Measurements from ENCODE around the gene FSTL4.
A peak's percentile ranks its signal among the peaks of the same experiment; 100 is the strongest.

The FSTL4 gene

GRCh38 chr5:133344266-133344665, 268.1 kb downstream of the FSTL4 start:
- peak in 6 of 56 donors; percentile 17 to 46 (median 33) for DNase-seq

- no peak for DNase-seq
These were observed 269.1 kb downstream of the FSTL4 start for GRCh38 chr5:133343196-133343595.

GRCh38 chr5:133341915-133342710, 270.2 kb downstream of the FSTL4 start:
- DNase-seq: no peak

GRCh38 chr5:133341296-133341695, 271.0 kb downstream of the FSTL4 start:
- no peak for DNase-seq

- DNase-seq: no peak
These were observed 271.5 kb downstream of the FSTL4 start for GRCh38 chr5:133340822-133341221.

GRCh38 chr5:133340002-133340755, 272.2 kb downstream of the FSTL4 start:
- no peak for DNase-seq

GRCh38 chr5:133338504-133339355, 273.6 kb downstream of the FSTL4 start:
- DNase-seq: no peak

GRCh38 chr5:133337795-133338445, 274.4 kb downstream of the FSTL4 start:
- no peak for DNase-seq

GRCh38 chr5:133336969-133337410, 275.4 kb downstream of the FSTL4 start:
- no peak for DNase-seq

GRCh38 chr5:133336121-133336968, 276.0 kb downstream of the FSTL4 start:
- DNase-seq: no peak

- DNase-seq: no peak
These were observed 277.3 kb downstream of the FSTL4 start for GRCh38 chr5:133334796-133335639.

- no peak for DNase-seq
These were observed 278.8 kb downstream of the FSTL4 start for GRCh38 chr5:133333326-133334150.

- DNase-seq: no peak
These were observed 279.8 kb downstream of the FSTL4 start for GRCh38 chr5:133332439-133333024.

- DNase-seq: no peak
These were observed 280.4 kb downstream of the FSTL4 start for GRCh38 chr5:133331941-133332340.

GRCh38 chr5:133330956-133331355, 281.4 kb downstream of the FSTL4 start:
- DNase-seq: no peak

GRCh38 chr5:133328800-133329199, 283.5 kb downstream of the FSTL4 start:
- no peak for DNase-seq

- no peak for DNase-seq
These were observed 284.4 kb downstream of the FSTL4 start for GRCh38 chr5:133327946-133328401.

- no peak for DNase-seq
These were observed 286.0 kb downstream of the FSTL4 start for GRCh38 chr5:133326361-133326760.

Data from nucleus accumbens (tissue), 56 donors.